GM21576 (cell line): ENCODE measurements around the gene TDG.
"Not testable (repeated sequence)": the region's sequence is repeated elsewhere in the genome, so short reads cannot be mapped to it uniquely, and the experiment has no call there.

ENCODE experiments used
- ATAC-seq: cut with Tn5 transposase; IDR thresholded peaks from one replicate; pipeline ENCODE4 v1.9.1; 2021; ENCODE audit warnings: mild to moderate bottlenecking, moderate library complexity; ENCODE audit not compliant: unreplicated experiment

TDG gene

DNA sequence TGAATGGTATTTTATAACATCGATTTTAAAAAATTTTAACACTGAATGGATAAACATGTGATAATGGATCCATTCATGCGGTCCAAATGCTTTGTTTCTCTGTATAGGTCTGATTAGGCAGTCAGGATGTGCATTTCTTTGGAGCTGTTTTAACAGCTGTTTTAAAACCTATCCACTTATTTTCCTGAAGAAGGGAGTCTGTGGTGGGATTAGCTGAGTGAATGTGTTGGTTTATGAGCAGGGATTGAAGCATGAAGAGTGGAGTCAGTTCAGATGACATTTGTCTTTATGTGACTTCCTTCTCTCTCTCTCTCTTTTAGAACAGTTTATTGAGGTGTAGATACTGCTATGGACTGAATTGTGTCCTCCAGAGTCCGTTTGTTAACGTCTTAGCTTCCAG lies 46.7 kb downstream of the TDG start:
- ATAC-seq = no peak

DNA sequence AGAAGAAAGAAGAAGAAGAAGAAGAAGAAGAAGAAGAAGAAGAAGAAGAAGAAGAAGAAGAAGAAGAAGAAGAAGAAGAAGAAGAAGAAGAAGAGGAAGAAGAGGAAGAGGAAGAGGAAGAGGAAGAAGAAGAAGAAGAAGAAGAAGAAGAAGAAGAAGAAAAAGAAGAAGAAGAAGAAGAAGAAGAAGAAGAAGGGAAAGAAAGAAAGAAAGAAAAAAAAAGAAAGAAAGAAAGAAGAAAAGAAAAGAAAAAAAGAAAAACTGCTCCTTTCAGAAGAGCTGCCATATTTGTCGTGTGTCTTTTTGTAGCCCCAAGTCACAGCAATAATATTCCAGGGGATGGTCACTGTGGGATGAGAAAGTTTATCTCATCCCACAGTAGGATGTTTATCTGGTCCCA lies 56.2 kb downstream of the TDG start:
- ATAC-seq = not testable (repeated sequence)

DNA sequence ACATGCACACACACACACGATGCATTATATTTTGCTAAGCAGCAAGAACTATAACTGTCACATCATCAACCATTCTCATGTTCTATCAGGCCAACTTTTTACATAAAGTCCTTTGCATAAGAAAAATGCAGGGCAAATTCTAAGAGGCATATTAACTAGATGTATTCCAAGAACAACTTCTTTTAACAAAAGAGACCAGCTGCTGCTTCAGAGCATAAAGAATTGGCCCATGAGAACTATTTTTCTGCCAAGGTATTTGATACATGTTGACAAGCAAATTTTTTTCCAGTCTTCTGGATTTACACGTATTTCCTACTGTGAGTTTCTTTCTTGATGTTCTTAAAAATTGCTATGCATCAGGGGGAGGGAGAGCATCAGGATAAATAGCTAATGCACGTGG lies 57.1 kb downstream of the TDG start:
- no peak for ATAC-seq

DNA sequence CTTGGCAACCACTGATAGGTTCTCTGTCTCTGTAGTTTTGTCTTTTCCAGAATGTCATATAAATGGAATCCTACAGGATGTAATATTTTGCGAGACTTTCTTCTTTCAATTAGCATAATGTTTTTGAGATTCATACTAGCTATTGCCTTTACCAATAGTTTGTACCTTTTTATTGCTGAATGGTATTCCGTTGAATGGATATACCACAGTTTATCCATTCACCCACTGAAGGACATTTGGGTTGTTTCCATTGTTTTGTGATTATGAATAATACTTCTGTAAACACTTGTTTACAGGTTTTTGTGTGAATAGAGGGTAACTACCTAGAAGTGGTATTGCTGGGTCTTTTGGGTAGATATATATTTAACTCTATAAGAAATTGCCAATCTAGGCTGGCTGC lies 58.0 kb downstream of the TDG start:
- no peak for ATAC-seq

DNA sequence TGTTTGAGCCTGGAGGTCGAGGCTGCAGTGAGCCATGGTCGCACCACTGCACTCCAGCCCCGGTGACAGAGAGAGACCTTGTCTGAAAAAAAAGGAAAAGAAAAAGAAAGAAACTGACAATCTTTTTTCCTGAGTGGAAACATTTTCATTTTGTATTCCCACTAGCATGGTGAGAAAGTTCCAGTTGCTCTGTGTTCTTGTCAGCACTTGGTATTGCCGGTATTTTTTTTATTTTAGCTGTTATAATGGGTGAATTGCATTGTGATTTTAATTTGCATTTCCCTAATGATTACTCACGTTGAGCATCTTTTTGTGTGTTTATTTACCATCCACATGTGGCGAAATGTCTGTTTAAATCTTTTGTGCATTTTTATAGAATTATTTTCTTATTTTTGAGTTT lies 58.7 kb downstream of the TDG start:
- no peak for ATAC-seq

DNA sequence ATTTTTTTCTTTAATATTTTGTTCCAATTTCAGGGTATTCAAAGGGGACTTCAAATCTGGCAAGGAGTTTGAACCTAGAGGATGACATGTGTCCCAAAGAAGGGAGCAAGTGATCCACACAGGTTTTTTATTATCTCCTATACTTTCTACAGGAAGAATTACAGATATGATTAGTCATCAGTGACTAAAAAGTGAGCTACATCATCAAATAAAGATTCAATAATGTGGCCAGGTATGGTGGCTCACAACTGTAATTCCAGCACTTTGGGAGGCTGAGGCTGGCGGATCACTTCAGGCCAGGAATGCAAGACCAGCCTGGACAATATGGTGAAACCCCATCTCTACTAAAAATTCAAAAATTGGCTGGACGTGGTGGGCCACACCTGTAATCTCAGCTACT lies 60.1 kb downstream of the TDG start:
- ATAC-seq = no peak

DNA sequence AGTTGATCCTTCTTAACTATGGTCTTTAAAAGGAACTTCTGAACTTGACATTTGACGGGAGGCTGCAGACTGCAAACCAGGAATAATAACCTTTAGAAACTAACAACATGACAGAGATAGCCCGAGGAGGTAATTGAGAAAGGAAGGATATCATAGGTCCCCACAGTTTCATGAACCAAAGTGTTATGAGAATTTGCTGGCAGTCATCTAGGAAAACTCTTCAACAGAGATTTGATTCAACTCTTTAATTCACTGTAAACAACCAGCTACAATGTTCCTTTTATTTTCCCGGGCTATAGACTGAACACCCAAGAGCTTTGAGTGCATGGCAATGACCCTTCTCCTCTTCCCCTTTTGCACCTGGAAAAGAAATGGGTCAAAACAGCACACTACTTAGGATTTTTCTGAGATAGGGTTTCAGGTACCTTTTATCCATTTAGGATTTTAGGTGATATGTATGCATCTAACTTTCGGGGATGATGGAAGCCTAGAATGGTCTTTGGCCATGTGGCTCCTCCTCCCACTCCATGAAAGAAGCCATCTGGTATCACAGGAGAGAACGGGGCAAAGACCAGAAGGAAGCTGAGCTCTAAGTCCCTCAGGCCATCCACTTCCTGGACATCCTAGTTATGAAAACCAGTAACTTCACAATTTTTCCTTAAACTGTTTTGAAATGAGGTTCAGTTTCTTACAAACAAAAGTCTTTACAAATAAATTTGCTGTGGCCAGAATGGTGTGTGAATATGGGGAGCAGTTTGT lies 61.3 kb downstream of the TDG start:
- ATAC-seq = no peak

DNA sequence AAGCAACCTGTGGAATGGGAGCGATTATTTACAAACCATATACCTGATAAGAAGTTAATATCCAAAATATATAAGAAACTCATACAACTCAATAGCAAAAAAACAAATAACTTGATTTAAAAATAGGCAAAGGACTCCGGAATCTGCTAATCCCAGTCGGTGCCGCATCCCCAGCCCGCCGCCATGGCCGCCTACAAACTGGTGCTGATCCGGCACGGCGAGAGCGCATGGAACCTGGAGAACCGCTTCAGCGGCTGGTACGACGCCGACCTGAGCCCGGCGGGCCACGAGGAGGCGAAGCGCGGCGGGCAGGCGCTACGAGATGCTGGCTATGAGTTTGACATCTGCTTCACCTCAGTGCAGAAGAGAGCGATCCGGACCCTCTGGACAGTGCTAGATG lies 64.9 kb downstream of the TDG start:
- ATAC-seq = not testable (repeated sequence)

DNA sequence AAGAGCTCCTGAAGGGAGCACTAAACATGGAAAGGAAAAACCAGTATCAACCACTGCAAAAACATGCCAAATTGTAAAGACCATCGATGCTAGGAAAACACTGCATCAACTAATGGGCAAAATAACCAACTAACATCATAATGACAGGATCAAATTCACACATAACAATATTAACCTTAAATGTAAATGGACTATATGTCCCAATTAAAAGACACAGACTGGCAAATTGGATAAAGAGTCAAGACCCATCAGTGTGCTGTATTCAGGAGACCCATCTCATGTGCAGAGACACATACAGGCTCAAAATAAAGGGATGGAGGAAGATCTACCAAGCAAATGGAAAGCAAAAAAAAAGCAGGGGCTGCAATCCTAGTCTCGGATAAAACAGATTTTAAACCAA lies 70.5 kb downstream of the TDG start:
- not testable (repeated sequence) for ATAC-seq
